Osteocyte (in vitro differentiated cells): ENCODE measurements around the gene MGRN1. TPM values are rescaled to one million over a fixed set of nuclear protein-coding genes. Genes with fewer than 3 reads are reported as not detected.

Experiments used
- DNase-seq: peaks from one replicate; pipeline ENCODE4 v3.0.0; 2021; ENCODE audit warnings: mixed read lengths; ENCODE audit not compliant: unreplicated experiment; ENCODE audit errors: extremely low spot score
- H3K27ac Mint-ChIP-seq: one replicate; pipeline ENCODE4 v1.8.0; 2021; ENCODE audit warnings: mild to moderate bottlenecking, mixed read lengths; ENCODE audit not compliant: unreplicated experiment
- H3K27me3 Mint-ChIP-seq: one replicate; pipeline ENCODE4 v1.8.0; 2021; ENCODE audit warnings: mixed read lengths; ENCODE audit not compliant: unreplicated experiment
- H3K36me3 Mint-ChIP-seq: one replicate; pipeline ENCODE4 v1.8.0; 2021; ENCODE audit warnings: mixed read lengths; ENCODE audit not compliant: unreplicated experiment
- H3K4me1 Mint-ChIP-seq: one replicate; pipeline ENCODE4 v1.8.0; 2021; ENCODE audit warnings: mixed read lengths; ENCODE audit not compliant: unreplicated experiment
- H3K4me3 Mint-ChIP-seq: one replicate; pipeline ENCODE4 v1.8.0; 2021; ENCODE audit warnings: mild to moderate bottlenecking, moderate library complexity, mixed read lengths; ENCODE audit not compliant: unreplicated experiment
- H3K9me3 Mint-ChIP-seq: one replicate; pipeline ENCODE4 v1.8.0; 2021; ENCODE audit warnings: mixed read lengths; ENCODE audit not compliant: unreplicated experiment
- CTCF ChIP-seq: fragments of 200-600 bp; sonication (generic); IDR thresholded peaks from 2 replicates; pipeline ENCODE4 v1.5.0; 2021; ENCODE audit warnings: antibody characterized with exemption, mild to moderate bottlenecking, moderate library complexity
- total RNA-seq: library from RNA; stranded (reverse); gene quantifications from 2 replicates; pipeline ENCODE4 v1.2.1, GENCODE V29; 2021

Gene MGRN1
- total RNA-seq, 1 donor from 2014 or later, result 94.6 TPM

- DNase-seq, result no peak
- H3K4me1 Mint-ChIP-seq, result no peaks in the 10 kb centered on the region
- TF ChIP-seq CTCF, result no peak
- no peak overlapping the region for H3K4me3 Mint-ChIP-seq
- no peak overlapping the region for H3K27ac Mint-ChIP-seq
- H3K27me3 Mint-ChIP-seq, result no peaks in the 10 kb centered on the region
- no peaks in the 10 kb centered on the region for H3K9me3 Mint-ChIP-seq
- peaks cover 14% of the 10 kb centered on the region for H3K36me3 Mint-ChIP-seq
Observed at GRCh38 chr16:4675864-4676786, 51.5 kb downstream of the MGRN1 start.

DNA sequence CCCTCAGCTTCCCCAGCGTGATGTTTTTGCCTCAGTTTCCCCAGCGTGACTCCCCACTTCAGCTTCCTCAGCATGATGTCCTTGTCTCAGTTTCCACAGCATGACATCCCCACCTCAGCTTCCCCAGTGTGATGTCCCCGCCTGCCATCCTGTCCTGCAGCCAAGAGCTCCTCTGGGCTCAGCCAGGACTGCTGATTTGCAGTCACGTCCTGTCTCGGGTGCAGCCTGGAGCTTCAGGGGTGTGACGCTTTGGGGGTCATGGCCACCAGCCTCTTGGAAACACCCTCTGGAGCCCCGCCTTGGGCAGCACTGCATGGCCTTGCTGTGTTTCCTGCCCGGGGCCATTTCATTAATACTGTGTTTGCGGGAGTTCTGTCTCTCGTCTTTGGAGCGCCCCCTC is 52.2 kb downstream of the MGRN1 start:
- H3K27ac Mint-ChIP-seq, result no peak overlapping the region
- no peaks in the 10 kb centered on the region for H3K27me3 Mint-ChIP-seq
- DNase-seq, result no peak
- H3K4me3 Mint-ChIP-seq, result no peak overlapping the region
- H3K36me3 Mint-ChIP-seq, result peaks cover 9% of the 10 kb centered on the region
- TF ChIP-seq CTCF, result no peak
- H3K9me3 Mint-ChIP-seq, result no peaks in the 10 kb centered on the region
- H3K4me1 Mint-ChIP-seq, result no peaks in the 10 kb centered on the region

DNA sequence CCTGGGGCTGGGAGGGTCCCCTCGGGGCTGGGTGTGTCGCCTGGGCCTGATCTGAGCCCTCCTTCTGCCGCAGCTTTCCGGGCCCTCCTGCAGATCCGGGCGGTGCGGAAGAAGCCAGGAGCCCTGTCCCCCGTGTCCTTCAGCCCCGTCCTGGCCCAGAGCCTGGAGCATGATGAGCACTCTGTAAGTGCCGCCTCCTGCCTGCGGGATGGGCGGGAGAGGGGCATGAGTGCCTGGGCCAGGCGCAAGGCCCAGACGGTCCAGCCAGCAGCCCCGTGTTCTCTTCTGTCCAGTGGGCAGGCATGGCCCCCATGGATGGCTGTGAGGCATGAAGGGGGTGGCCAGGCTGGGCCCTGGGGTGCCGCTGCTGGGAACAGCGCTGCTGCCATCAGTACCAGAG is 52.8 kb downstream of the MGRN1 start:
- TF ChIP-seq CTCF, result no peak
- Mint-ChIP-seq H3K36me3 (peaks cover 7% of the 10 kb centered on the region), H3K27me3 (no peaks in the 10 kb centered on the region), H3K4me1 (no peaks in the 10 kb centered on the region), H3K4me3 (no peak overlapping the region), H3K9me3 (no peaks in the 10 kb centered on the region), H3K27ac (no peak overlapping the region)
- no peak for DNase-seq

GRCh38 chr16:4677994-4678393 is 53.4 kb downstream of the MGRN1 start:
- no peaks in the 10 kb centered on the region for H3K4me1 Mint-ChIP-seq
- H3K27ac Mint-ChIP-seq, result no peak overlapping the region
- no peak overlapping the region for H3K4me3 Mint-ChIP-seq
- H3K9me3 Mint-ChIP-seq, result no peaks in the 10 kb centered on the region
- H3K36me3 Mint-ChIP-seq, result peaks cover 7% of the 10 kb centered on the region
- no peak for TF ChIP-seq CTCF
- DNase-seq, result no peak
- H3K27me3 Mint-ChIP-seq, result no peaks in the 10 kb centered on the region

DNA sequence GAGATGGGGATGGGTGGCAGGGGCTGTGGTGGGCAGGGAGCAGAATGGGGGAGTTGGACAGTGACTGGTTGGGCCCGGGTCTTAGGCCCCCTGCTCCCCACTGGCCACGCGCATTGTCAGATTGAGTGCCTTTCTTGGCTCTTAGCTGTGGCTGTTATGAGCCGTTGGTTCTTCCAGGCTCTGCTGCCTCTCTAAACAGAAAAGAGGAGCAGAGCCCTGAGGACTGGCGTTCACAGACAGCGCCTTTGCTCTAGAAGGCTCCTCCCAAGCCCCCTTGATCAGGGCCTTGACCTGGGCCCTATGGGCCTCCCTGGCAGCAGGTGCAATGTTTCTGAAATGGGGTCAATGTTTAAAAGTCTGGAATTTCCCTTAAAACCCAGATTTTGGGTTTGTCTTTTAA is 54.0 kb downstream of the MGRN1 start:
- no peak for DNase-seq
- Mint-ChIP-seq H3K4me3 (no peak overlapping the region), H3K9me3 (no peaks in the 10 kb centered on the region), H3K4me1 (no peaks in the 10 kb centered on the region), H3K27me3 (no peaks in the 10 kb centered on the region), H3K27ac (no peak overlapping the region), H3K36me3 (peaks cover 9% of the 10 kb centered on the region)
- TF ChIP-seq CTCF, result no peak
